Skeletal muscle satellite cell (primary cell): ENCODE measurements around the gene CHD6.

Experiments
- H3K27me3 ChIP-seq: 2 replicates; pipeline ENCODE4 v1.7.0; 2013; ENCODE audit warnings: low read length; ENCODE audit not compliant: control insufficient read depth, insufficient read depth
- H3K36me3 ChIP-seq: 2 replicates; pipeline ENCODE4 v1.7.0; 2013; ENCODE audit warnings: mild to moderate bottlenecking, control low read depth, low read length; ENCODE audit not compliant: insufficient read depth
- H3K4me1 ChIP-seq: 2 replicates; pipeline ENCODE4 v1.7.0; 2013; ENCODE audit warnings: low read length; ENCODE audit not compliant: control insufficient read depth, insufficient read depth
- H3K4me2 ChIP-seq: 2 replicates; pipeline ENCODE4 v1.7.0; 2013; ENCODE audit warnings: mild to moderate bottlenecking, low read length
- H3K4me3 ChIP-seq: 2 replicates; pipeline ENCODE4 v1.7.0; 2013; ENCODE audit warnings: low read length
- H3K9ac ChIP-seq: 2 replicates; pipeline ENCODE4 v1.7.0; 2013; ENCODE audit warnings: mild to moderate bottlenecking, low read depth, low read length, moderate library complexity
- H3K9me3 ChIP-seq: replicated peaks from 2 replicates; pipeline ENCODE4 v1.7.0; 2013; ENCODE audit warnings: mild to moderate bottlenecking, control low read depth, low read length

Gene CHD6

GRCh38 chr20:41469868-41470267 is 148.3 kb downstream of the CHD6 start:
- Histone ChIP-seq H3K27me3 (no peaks in the 10 kb centered on the region), H3K4me3 (no peak overlapping the region), H3K9ac (no peak overlapping the region), H3K4me2 (no peak overlapping the region), H3K4me1 (peaks cover 20% of the 10 kb centered on the region), H3K9me3 (no peaks in the 10 kb centered on the region), H3K36me3 (peaks cover 22% of the 10 kb centered on the region)

- H3K27me3 ChIP-seq = no peaks in the 10 kb centered on the region
- H3K9me3 ChIP-seq = no peaks in the 10 kb centered on the region
- no peak overlapping the region for H3K9ac ChIP-seq
- H3K4me3 ChIP-seq = no peak overlapping the region
- H3K36me3 ChIP-seq = peaks cover 22% of the 10 kb centered on the region
- H3K4me1 ChIP-seq = peaks cover 20% of the 10 kb centered on the region
- no peak overlapping the region for H3K4me2 ChIP-seq
These were observed 149.1 kb downstream of the CHD6 start for GRCh38 chr20:41468994-41469600.

- Histone ChIP-seq H3K4me2 (no peak overlapping the region), H3K9me3 (no peaks in the 10 kb centered on the region), H3K27me3 (no peaks in the 10 kb centered on the region), H3K4me1 (peaks cover 20% of the 10 kb centered on the region), H3K4me3 (no peak overlapping the region), H3K9ac (peak overlapping the region; percentile 37), H3K36me3 (peaks cover 21% of the 10 kb centered on the region)
These were observed 150.5 kb downstream of the CHD6 start for GRCh38 chr20:41467690-41468089.

- peak overlapping the region; percentile 37 for H3K9ac ChIP-seq
- no peaks in the 10 kb centered on the region for H3K9me3 ChIP-seq
- H3K36me3 ChIP-seq = peaks cover 16% of the 10 kb centered on the region
- H3K4me2 ChIP-seq = no peak overlapping the region
- peaks cover 20% of the 10 kb centered on the region for H3K4me1 ChIP-seq
- H3K4me3 ChIP-seq = no peak overlapping the region
- H3K27me3 ChIP-seq = no peaks in the 10 kb centered on the region
These were observed 151.0 kb downstream of the CHD6 start for GRCh38 chr20:41467220-41467619.

- no peaks in the 10 kb centered on the region for H3K27me3 ChIP-seq
- H3K4me1 ChIP-seq = peaks cover 6% of the 10 kb centered on the region
- peaks cover 10% of the 10 kb centered on the region for H3K36me3 ChIP-seq
- H3K4me2 ChIP-seq = no peak overlapping the region
- no peak overlapping the region for H3K9ac ChIP-seq
- no peaks in the 10 kb centered on the region for H3K9me3 ChIP-seq
- no peak overlapping the region for H3K4me3 ChIP-seq
These were observed 154.6 kb downstream of the CHD6 start for GRCh38 chr20:41463567-41463966.

GRCh38 chr20:41462372-41463161 is 155.6 kb downstream of the CHD6 start:
- Histone ChIP-seq H3K36me3 (peaks cover 10% of the 10 kb centered on the region), H3K9ac (no peak overlapping the region), H3K27me3 (no peaks in the 10 kb centered on the region), H3K4me3 (no peak overlapping the region), H3K9me3 (no peaks in the 10 kb centered on the region), H3K4me1 (peaks cover 2% of the 10 kb centered on the region), H3K4me2 (no peak overlapping the region)

- no peaks in the 10 kb centered on the region for H3K9me3 ChIP-seq
- peaks cover 29% of the 10 kb centered on the region for H3K36me3 ChIP-seq
- no peak overlapping the region for H3K9ac ChIP-seq
- H3K4me1 ChIP-seq = no peaks in the 10 kb centered on the region
- no peak overlapping the region for H3K4me3 ChIP-seq
- no peaks in the 10 kb centered on the region for H3K27me3 ChIP-seq
- no peak overlapping the region for H3K4me2 ChIP-seq
These were observed 159.4 kb downstream of the CHD6 start for GRCh38 chr20:41458761-41459160.

- Histone ChIP-seq H3K4me3 (no peak overlapping the region), H3K4me2 (no peak overlapping the region), H3K36me3 (peaks cover 41% of the 10 kb centered on the region), H3K9me3 (no peaks in the 10 kb centered on the region), H3K4me1 (no peaks in the 10 kb centered on the region), H3K27me3 (no peaks in the 10 kb centered on the region), H3K9ac (no peak overlapping the region)
These were observed 160.9 kb downstream of the CHD6 start for GRCh38 chr20:41457173-41457857.

- Histone ChIP-seq H3K4me3 (no peak overlapping the region), H3K4me1 (no peaks in the 10 kb centered on the region), H3K4me2 (no peak overlapping the region), H3K36me3 (peaks cover 51% of the 10 kb centered on the region), H3K9ac (no peak overlapping the region), H3K9me3 (no peaks in the 10 kb centered on the region), H3K27me3 (no peaks in the 10 kb centered on the region)
These were observed 161.8 kb downstream of the CHD6 start for GRCh38 chr20:41456351-41456750.

GRCh38 chr20:41454250-41454649 is 163.9 kb downstream of the CHD6 start:
- peaks cover 59% of the 10 kb centered on the region for H3K36me3 ChIP-seq
- H3K9ac ChIP-seq = no peak overlapping the region
- no peak overlapping the region for H3K4me3 ChIP-seq
- H3K27me3 ChIP-seq = no peaks in the 10 kb centered on the region
- no peak overlapping the region for H3K4me2 ChIP-seq
- H3K9me3 ChIP-seq = no peaks in the 10 kb centered on the region
- no peaks in the 10 kb centered on the region for H3K4me1 ChIP-seq

- Histone ChIP-seq H3K4me1 (no peaks in the 10 kb centered on the region), H3K4me3 (no peak overlapping the region), H3K27me3 (no peaks in the 10 kb centered on the region), H3K36me3 (peaks cover 60% of the 10 kb centered on the region), H3K4me2 (no peak overlapping the region), H3K9ac (no peak overlapping the region), H3K9me3 (no peaks in the 10 kb centered on the region)
These were observed 164.9 kb downstream of the CHD6 start for GRCh38 chr20:41453010-41453950.
